B cell (primary cell): Measurements from ENCODE around the gene CD99L2. TPM values are rescaled to one million over a fixed set of nuclear protein-coding genes. Genes with fewer than 3 reads are reported as not detected.

Source experiments
- ATAC-seq: fragments of 200-7000 bp; cut with Tn5 transposase; one replicate; pipeline ENCODE4 v1.10.0; 2021; ENCODE audit warnings: low read depth, mild to moderate bottlenecking, moderate number of reproducible peaks, moderate library complexity
- CTCF ChIA-PET: fragments of 350-600 bp; sonication (Branson Sonifier 250); formaldehyde crosslinking; loops from one replicate; lab custom pipeline; 2021; ENCODE audit warnings: antibody characterized with exemption, inconsistent platforms; lab: Charles Lee
- POLR2A ChIA-PET: fragments of 350-600 bp; sonication (Branson Sonifier 250); formaldehyde crosslinking; loops from one replicate; lab custom pipeline; 2021; ENCODE audit warnings: antibody characterized with exemption; lab: Charles Lee
- DNase-seq: peaks from one replicate; pipeline ENCODE4 v3.0.0; 2013
- H2AFZ ChIP-seq: 2 replicates; pipeline ENCODE4 v1.6.1; 2012; ENCODE audit warnings: mild to moderate bottlenecking, low read depth, low read length; ENCODE audit not compliant: insufficient read depth, poor library complexity, severe bottlenecking
- H3K27ac ChIP-seq, 2 donors: 1 replicate in 1 of 2; 2 replicates in 1 of 2; pipeline ENCODE4 v1.5.1; 2012 to 2013; ENCODE audit warnings: low read length in 2 of 2, mild to moderate bottlenecking in 2 of 2, moderate library complexity in 1 of 2
- H3K27me3 ChIP-seq, 4 experiments: fragments of 200-600 bp in 1 of 4; sonication (generic) in 1 of 4; replicated peaks in 1 of 4; 1 replicate in 2 of 4; 2 replicates in 2 of 4; pipeline versions ENCODE4 v1.6.1 to v1.7.0; 2013 to 2016; ENCODE audit warnings: low read length in 3 of 4, mild to moderate bottlenecking in 2 of 4, mixed read lengths in 1 of 4, moderate library complexity in 1 of 4; ENCODE audit not compliant: insufficient read depth in 4 of 4, control insufficient read depth in 3 of 4; ENCODE audit errors: control extremely low read depth in 1 of 4
- H3K36me3 ChIP-seq, 2 experiments: replicated peaks in 1 of 2; 1 replicate in 1 of 2; 2 replicates in 1 of 2; pipeline versions ENCODE4 v1.6.1 to v1.7.1; 2013; ENCODE audit warnings: low read length in 1 of 2; ENCODE audit not compliant: insufficient read depth in 2 of 2, control insufficient read depth in 1 of 2; ENCODE audit errors: control extremely low read depth in 1 of 2, extremely low read depth in 1 of 2
- H3K4me1 ChIP-seq, 2 donors: fragments of 200-600 bp in 1 of 2; sonication (generic) in 1 of 2; 1 replicate in 1 of 2; 2 replicates in 1 of 2; pipeline versions ENCODE4 v1.5.1 to v1.6.1; 2013 to 2017; ENCODE audit warnings: low read length in 2 of 2; ENCODE audit not compliant: control insufficient read depth in 2 of 2, insufficient read depth in 2 of 2
- H3K4me2 ChIP-seq: replicated peaks from 2 replicates; pipeline ENCODE3; 2012; ENCODE audit warnings: mild to moderate bottlenecking, low read depth, low read length; ENCODE audit not compliant: poor library complexity, severe bottlenecking
- H3K4me3 ChIP-seq, 5 experiments: fragments of 200-600 bp in 1 of 5; sonication (generic) in 1 of 5; 1 replicate in 3 of 5; 2 replicates in 2 of 5; pipeline versions ENCODE4 v1.5.1 to v1.7.0; 2011 to 2016; ENCODE audit warnings: low read length in 4 of 5, mild to moderate bottlenecking in 4 of 5, low read depth in 2 of 5, control low read depth in 1 of 5, moderate library complexity in 1 of 5; ENCODE audit not compliant: insufficient read depth in 1 of 5; ENCODE audit errors: control extremely low read depth in 1 of 5, extremely low read depth in 1 of 5
- H3K79me2 ChIP-seq: fragments of 200-600 bp; sonication (generic); one replicate; pipeline ENCODE4 v1.6.0; 2016; ENCODE audit warnings: low read length; ENCODE audit not compliant: control insufficient read depth, insufficient read depth
- H3K9ac ChIP-seq: fragments of 200-600 bp; sonication (generic); 2 replicates; pipeline ENCODE4 v1.6.1; 2017; ENCODE audit warnings: mild to moderate bottlenecking, low read length, moderate library complexity
- H3K9me3 ChIP-seq, 3 donors: one replicate each; pipeline versions ENCODE4 v1.6.1 to v1.7.1; 2013; ENCODE audit warnings: low read length in 2 of 3; ENCODE audit not compliant: control insufficient read depth in 2 of 3, insufficient read depth in 1 of 3; ENCODE audit errors: control extremely low read depth in 1 of 3
- H4K20me1 ChIP-seq: 2 replicates; pipeline ENCODE4 v1.6.0; 2012; ENCODE audit warnings: mild to moderate bottlenecking, low read length; ENCODE audit not compliant: insufficient read depth, control insufficient read depth, poor library complexity, severe bottlenecking
- H3K27ac Mint-ChIP-seq: one replicate; pipeline ENCODE4 v1.8.0; 2021; ENCODE audit warnings: mixed read lengths
- H3K27me3 Mint-ChIP-seq: one replicate; pipeline ENCODE4 v1.8.0; 2021; ENCODE audit warnings: mixed read lengths
- H3K4me1 Mint-ChIP-seq: one replicate; pipeline ENCODE4 v1.8.0; 2021; ENCODE audit warnings: mixed read lengths
- H3K4me3 Mint-ChIP-seq: one replicate; pipeline ENCODE4 v1.8.0; 2021; ENCODE audit warnings: mixed read lengths
- H3K9me3 Mint-ChIP-seq: one replicate; pipeline ENCODE4 v1.8.0; 2022; ENCODE audit warnings: mixed read lengths; ENCODE audit not compliant: insufficient read depth
- CTCF ChIP-seq: fragments of 200-600 bp; IDR thresholded peaks from one replicate; pipeline ENCODE4 v1.8.0; 2022; ENCODE audit warnings: antibody characterized with exemption, mild to moderate bottlenecking
- EZH2 ChIP-seq: IDR thresholded peaks from 2 replicates; pipeline ENCODE4 v1.6.1; 2012; ENCODE audit warnings: borderline replicate concordance, low read depth, mild to moderate bottlenecking, moderate library complexity, low read length; ENCODE audit not compliant: insufficient read depth, poor library complexity, severe bottlenecking
- WGBS: methylation state at CpG from one replicate; pipeline ENCODE4 v1.1.5; 2013; ENCODE audit warnings: missing lambda C conversion rate; ENCODE audit not compliant: insufficient coverage; 5-methylcytosine and 5-hydroxymethylcytosine counted together
- intact Hi-C: fragments of 100-400 bp; cut with micrococcal nuclease; formaldehyde crosslinking; loops from one replicate; pipeline ENCODE4 v1.10.0; 2022
- polyA plus RNA-seq: library from polyadenylated mRNA; depleted of rRNA; stranded (reverse); fragments of >200 nt; gene quantifications from 2 replicates; pipeline ENCODE4 v1.2.3, GENCODE V29; 2012
- total RNA-seq, 2 donors: library from RNA; stranded (reverse); fragments of 120-200 nt in 1 of 2; gene quantifications; 1 replicate in 1 of 2; 2 replicates in 1 of 2; pipeline versions ENCODE4 v1.2.3 to v1.2.4, GENCODE V29; 2013 to 2022

CD99L2 gene
- total and polyA plus RNA-seq, 2 donors (not counting 1 experiment from before 2014, with no cell fraction given): 8.7 to 17.8 TPM

DNA sequence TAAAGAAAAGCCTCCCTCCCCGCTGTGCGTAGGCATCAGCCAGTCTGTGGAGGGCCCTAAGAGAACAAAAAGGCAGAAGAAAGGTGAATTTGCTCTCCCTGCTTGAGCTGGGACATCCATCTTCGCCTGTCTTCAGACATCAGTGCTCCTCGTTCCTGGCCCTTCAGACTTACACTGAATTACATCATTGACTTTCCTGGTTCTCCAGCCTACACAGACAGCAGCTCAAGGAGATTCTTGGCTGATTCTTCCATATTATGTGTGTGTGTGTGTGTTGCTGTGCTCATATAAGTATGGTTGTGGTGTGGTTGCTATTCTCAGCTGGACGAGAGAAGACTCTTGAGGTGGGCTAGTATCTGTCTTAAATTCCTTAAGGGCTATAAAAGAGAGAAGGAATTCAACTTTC is 35.5 kb upstream of the CD99L2 start:
- Mint-ChIP-seq H3K4me3 (no peak overlapping the region), H3K9me3 (no peaks in the 10 kb centered on the region), H3K27ac (no peak overlapping the region), H3K4me1 (no peaks in the 10 kb centered on the region), H3K27me3 (no peaks in the 10 kb centered on the region)
- Histone ChIP-seq H3K4me1 (no peaks in the 10 kb centered on the region), H3K79me2 (no peaks in the 10 kb centered on the region), H3K4me3 (no peak overlapping the region), H3K4me2 (no peak overlapping the region), H3K27me3 (no peaks in the 10 kb centered on the region), H3K36me3 (no peaks in the 10 kb centered on the region), H3K27ac (no peak overlapping the region), H3K9ac (no peak overlapping the region), H3K9me3 (peaks cover 0 to 3% (median 0%) of the 10 kb centered on the region in 3 donors), H4K20me1 (no peaks in the 10 kb centered on the region), H2AFZ (no peak overlapping the region)
- TF ChIP-seq CTCF (no peak), EZH2 (no peak)
- intact Hi-C loops: no loop called here
- no CpG with 5 or more reads among the region's 5 CpGs for WGBS
- ATAC-seq: no peak
- CTCF ChIA-PET: no interaction called here
- POLR2A ChIA-PET: no interaction called here
- no peak for DNase-seq

- no CpG with 5 or more reads among the region's 2 CpGs for WGBS
- H3K9ac ChIP-seq: no peak overlapping the region
- no peak overlapping the region for H2AFZ ChIP-seq
- ChIA-PET CTCF (no interaction called here), POLR2A (no interaction called here)
- ATAC-seq: no peak
- H3K9me3 ChIP-seq: no peaks in the 10 kb centered on the region
- H3K4me3 Mint-ChIP-seq: no peak overlapping the region
- no peak overlapping the region for H3K4me2 ChIP-seq
- no peaks in the 10 kb centered on the region for H3K36me3 ChIP-seq
- no peak for DNase-seq
- H3K4me1 Mint-ChIP-seq: no peaks in the 10 kb centered on the region
- no peaks in the 10 kb centered on the region for H4K20me1 ChIP-seq
- H3K4me1 ChIP-seq: no peaks in the 10 kb centered on the region
- H3K27me3 ChIP-seq: no peaks in the 10 kb centered on the region
- intact Hi-C loops: no loop called here
- no peak overlapping the region for H3K4me3 ChIP-seq
- H3K27ac ChIP-seq: no peak overlapping the region
- H3K27ac Mint-ChIP-seq: no peak overlapping the region
- H3K79me2 ChIP-seq: no peaks in the 10 kb centered on the region
- no peaks in the 10 kb centered on the region for H3K9me3 Mint-ChIP-seq
- TF ChIP-seq EZH2 (no peak), CTCF (no peak)
- H3K27me3 Mint-ChIP-seq: no peaks in the 10 kb centered on the region
Measured at GRCh38 chrX:150929058-150929457, 30.6 kb upstream of the CD99L2 start.
